ENCODE measurements around the gene TMEM69.
"Not testable (repeated sequence)": the region's sequence is repeated elsewhere in the genome, so short reads cannot be mapped to it uniquely, and the experiment has no call there.

TMEM69 gene

GRCh38 chr1:45686015-45686287, 2.0 kb upstream of the TMEM69 start:
- peak overlapping the region; percentile 99 for H3K4me3 ChIP-seq (ENCODE audit: low read depth, low read length)
- TF ChIP-seq, protein P1, sequence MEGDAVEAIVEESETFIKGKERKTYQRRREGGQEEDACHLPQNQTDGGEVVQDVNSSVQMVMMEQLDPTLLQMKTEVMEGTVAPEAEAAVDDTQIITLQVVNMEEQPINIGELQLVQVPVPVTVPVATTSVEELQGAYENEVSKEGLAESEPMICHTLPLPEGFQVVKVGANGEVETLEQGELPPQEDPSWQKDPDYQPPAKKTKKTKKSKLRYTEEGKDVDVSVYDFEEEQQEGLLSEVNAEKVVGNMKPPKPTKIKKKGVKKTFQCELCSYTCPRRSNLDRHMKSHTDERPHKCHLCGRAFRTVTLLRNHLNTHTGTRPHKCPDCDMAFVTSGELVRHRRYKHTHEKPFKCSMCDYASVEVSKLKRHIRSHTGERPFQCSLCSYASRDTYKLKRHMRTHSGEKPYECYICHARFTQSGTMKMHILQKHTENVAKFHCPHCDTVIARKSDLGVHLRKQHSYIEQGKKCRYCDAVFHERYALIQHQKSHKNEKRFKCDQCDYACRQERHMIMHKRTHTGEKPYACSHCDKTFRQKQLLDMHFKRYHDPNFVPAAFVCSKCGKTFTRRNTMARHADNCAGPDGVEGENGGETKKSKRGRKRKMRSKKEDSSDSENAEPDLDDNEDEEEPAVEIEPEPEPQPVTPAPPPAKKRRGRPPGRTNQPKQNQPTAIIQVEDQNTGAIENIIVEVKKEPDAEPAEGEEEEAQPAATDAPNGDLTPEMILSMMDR (IDR thresholded peaks at IDR 0.05; ENCODE audit: low read depth, low read length, missing control alignments): no peak
- no peak for DNase-seq (ENCODE audit: low read depth)
- in situ Hi-C loops (cut with HindIII; ENCODE audit: low sequenced_read_pairs): no loop called here

DNA sequence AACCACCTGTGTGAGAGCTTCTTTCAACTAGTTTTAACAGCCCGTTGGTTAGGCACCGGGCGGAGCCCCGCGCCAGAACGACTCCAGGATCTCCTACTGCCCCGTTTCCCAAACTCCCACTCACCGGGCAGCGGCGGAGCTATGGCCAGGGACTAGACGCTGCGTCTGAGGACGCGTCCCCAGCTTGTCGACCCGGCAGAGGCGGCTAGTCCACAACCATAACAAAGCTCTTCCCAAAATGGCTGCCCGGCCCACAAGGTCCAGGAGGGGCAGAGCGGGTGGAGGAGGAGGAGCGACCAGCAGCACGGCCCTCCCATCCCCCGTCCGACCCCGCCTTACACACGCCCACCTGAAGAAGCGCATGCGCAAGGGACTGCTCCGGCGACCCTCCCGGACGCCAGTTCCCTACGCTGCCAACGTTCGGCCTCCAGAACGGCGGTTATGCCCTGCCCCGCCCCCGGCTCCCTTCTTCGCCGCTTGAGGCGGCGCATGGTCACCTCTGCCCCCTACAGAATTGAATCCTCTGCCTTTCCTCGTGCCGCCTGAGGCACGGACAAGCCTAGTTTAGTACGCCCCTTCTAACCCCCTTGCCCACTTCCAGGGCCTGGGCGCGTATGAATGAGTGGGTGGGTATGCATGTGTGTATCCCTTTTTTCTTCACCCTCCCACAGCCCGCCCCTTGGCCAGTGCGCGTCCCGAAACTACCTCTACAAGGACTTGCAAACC, 1.5 kb upstream of the TMEM69 start, which contains the start of gene GPBP1L1:
Gene GPBP1L1 (minus strand): TSS at position 246 of the 726 bp plus-strand sequence. CDS start 27,446 bp downstream, outside the sequence.
- TF ChIP-seq, protein P1 (IDR thresholded peaks at IDR 0.05; ENCODE audit: low read depth, low read length, missing control alignments): no peak
- in situ Hi-C loops (cut with HindIII; ENCODE audit: low sequenced_read_pairs): no loop called here
- peak within 1 kb of the TSS; percentile 99 for H3K4me3 ChIP-seq (ENCODE audit: low read depth, low read length)
- peak; percentile 93 for DNase-seq (ENCODE audit: low read depth)

GRCh38 chr1:45687014-45687753, 797 bp upstream of the TMEM69 start:
- H3K4me3 ChIP-seq (ENCODE audit: low read depth, low read length): peak overlapping the region; percentile 99
- TF ChIP-seq, protein P1 (IDR thresholded peaks at IDR 0.05; ENCODE audit: low read depth, low read length, missing control alignments): no peak
- in situ Hi-C loops (cut with HindIII; ENCODE audit: low sequenced_read_pairs): no loop called here
- peak; percentile 94 for DNase-seq (ENCODE audit: low read depth)

DNA sequence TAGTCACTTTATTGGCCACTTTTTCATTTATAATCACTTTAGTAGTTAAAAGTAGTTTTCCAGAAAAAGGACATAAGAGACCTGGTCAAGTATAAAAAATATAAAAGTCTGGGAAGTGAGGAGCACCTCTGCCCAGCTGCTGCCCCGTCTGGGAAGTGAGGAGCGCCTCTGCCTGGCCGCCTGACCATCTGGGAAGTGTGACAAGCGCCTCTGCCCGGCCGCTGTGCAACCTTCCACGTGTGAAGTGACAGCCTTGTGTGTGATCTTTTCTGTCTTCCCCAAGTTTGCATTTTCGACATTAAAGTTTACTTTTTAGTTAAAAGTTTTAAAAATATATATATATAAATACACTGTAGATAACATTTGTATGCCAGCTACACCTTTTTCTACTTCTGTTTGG, 5.8 kb downstream of the TMEM69 start:
- H3K4me3 ChIP-seq (ENCODE audit: low read depth, low read length); in situ Hi-C loops (cut with HindIII; ENCODE audit: low sequenced_read_pairs); DNase-seq (ENCODE audit: low read depth): not testable (repeated sequence)

DNA sequence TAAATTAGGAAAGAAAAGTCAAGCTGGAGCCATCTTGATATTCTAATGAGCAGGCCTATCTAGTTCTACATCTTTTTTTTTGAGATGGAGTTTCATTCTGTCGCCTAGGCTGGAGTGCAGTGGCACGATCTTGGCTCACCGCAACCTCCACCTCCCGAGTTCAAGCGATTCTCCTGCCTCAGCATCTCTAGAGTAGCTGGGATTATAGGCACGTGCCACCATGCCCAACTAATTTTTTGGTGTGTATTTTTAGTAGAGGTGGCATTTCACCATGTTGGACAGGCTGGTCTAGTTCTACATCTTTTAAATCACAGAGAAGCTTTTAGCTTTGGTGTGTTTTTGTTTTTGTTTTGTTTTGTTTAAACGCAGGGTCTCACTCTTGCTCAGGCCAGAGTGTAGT, 6.8 kb downstream of the TMEM69 start:
- TF ChIP-seq, protein P1 (IDR thresholded peaks at IDR 0.05; ENCODE audit: low read depth, low read length, missing control alignments): no peak
- in situ Hi-C loops (cut with HindIII; ENCODE audit: low sequenced_read_pairs): no loop called here
- H3K4me3 ChIP-seq (ENCODE audit: low read depth, low read length): no peak overlapping the region
- DNase-seq (ENCODE audit: low read depth): no peak

- no peak for DNase-seq (ENCODE audit: low read depth)
- no peak overlapping the region for H3K4me3 ChIP-seq (ENCODE audit: low read depth, low read length)
- in situ Hi-C loops (cut with HindIII; ENCODE audit: low sequenced_read_pairs): no loop called here
- TF ChIP-seq, protein P1 (IDR thresholded peaks at IDR 0.05; ENCODE audit: low read depth, low read length, missing control alignments): no peak
These were observed 16.7 kb downstream of the TMEM69 start for GRCh38 chr1:45704637-45705036.

DNA sequence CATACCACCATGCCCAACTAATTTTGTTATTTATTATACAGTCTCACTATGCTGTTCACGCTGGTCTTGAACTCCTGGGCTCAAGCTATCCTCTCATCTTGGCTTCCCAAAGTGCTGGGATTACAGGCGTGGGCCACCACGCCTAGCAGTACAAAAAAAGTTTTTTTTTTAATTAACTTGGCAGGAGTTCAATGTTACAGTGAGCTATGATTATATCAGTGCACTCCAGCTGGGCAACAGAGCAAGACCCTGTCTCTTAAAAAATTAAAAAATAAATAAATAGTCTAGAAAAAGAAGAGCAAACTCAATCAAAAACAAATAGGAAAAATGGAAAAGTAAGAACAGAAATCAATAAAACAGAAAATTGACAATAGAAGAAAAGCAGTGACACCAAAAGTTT, 25.7 kb downstream of the TMEM69 start:
- in situ Hi-C loops (cut with HindIII; ENCODE audit: low sequenced_read_pairs): no loop called here
- TF ChIP-seq, protein P1 (IDR thresholded peaks at IDR 0.05; ENCODE audit: low read depth, low read length, missing control alignments): no peak

More for the DNA sequence above, 25.7 kb downstream of the TMEM69 start:
- no peak for DNase-seq (ENCODE audit: low read depth)
- H3K4me3 ChIP-seq (ENCODE audit: low read depth, low read length): no peak overlapping the region

Data from astrocyte of the cerebellum (primary cell).